Measurements from ENCODE around the gene NRM. TPM values are rescaled to one million over a fixed set of nuclear protein-coding genes. Genes with fewer than 3 reads are reported as not detected.
A peak's percentile ranks its signal among the peaks of the same experiment; 100 is the strongest.

Gene NRM
- total and polyA plus RNA-seq, 2 of the 13 experiments (the other 11 are each of a cell fraction or from before 2014, with no cell fraction given), result 12.5 to 16.0 TPM

GRCh38 chr6:30717129-30717844 lies 26.5 kb upstream of the NRM start, which contains the start of gene MDC1 (continued):
- TF ChIP-seq ZNF318 (CRISPR knock-in tag; IDR thresholded peaks at IDR 0.05) (0 out of 2 replicates have a peak, but pooled peaks have one; percentile 29), ZMYM2 (CRISPR knock-in tag; IDR thresholded peaks at IDR 0.05) (peak; percentile 95), AGO1 (IDR thresholded peaks at IDR 0.05; ENCODE audit: low read depth, low read length, poor library complexity, severe bottlenecking) (no peak), JUND (CRISPR knock-in tag; IDR thresholded peaks at IDR 0.05) (peak; percentile 87), ZFAT (CRISPR knock-in tag; conservative IDR thresholded peaks at IDR 0.05) (no peak), MIXL1 (CRISPR knock-in tag; IDR thresholded peaks at IDR 0.05) (peak; percentile 99), CCAR2 (optimal IDR thresholded peaks at IDR 0.05; ENCODE audit: low read depth, low read length) (no peak), ZXDC (CRISPR knock-in tag; IDR thresholded peaks at IDR 0.05) (no peak), NR0B2 (CRISPR knock-in tag; IDR thresholded peaks at IDR 0.05) (peak; percentile 57; the same call in 1 of the 2 replicates), PITX1 (CRISPR knock-in tag; IDR thresholded peaks at IDR 0.05) (peak; percentile 65), ZNF367 (CRISPR knock-in tag; IDR thresholded peaks at IDR 0.05; ENCODE audit: borderline replicate concordance) (0 out of 2 replicates have a peak, but pooled peaks have one; percentile 36), TMF1 (CRISPR knock-in tag; IDR thresholded peaks at IDR 0.05; ENCODE audit: low read depth) (peak; percentile 99), ZNF672 (CRISPR knock-in tag; IDR thresholded peaks at IDR 0.05) (0 out of 2 replicates have a peak, but pooled peaks have one; percentile 53), ZNF275 (CRISPR knock-in tag; IDR thresholded peaks at IDR 0.05; ENCODE audit: borderline replicate concordance) (peak; percentile 93; the same call in 1 of the 2 replicates), SMC3 (IDR thresholded peaks at IDR 0.05; ENCODE audit: low read length) (no peak), PTBP1 (IDR thresholded peaks at IDR 0.05; ENCODE audit: low read depth, low read length, poor library complexity, severe bottlenecking) (no peak)

All from HepG2 (cell line).